HCT116 (cell line): Measurements from ENCODE around the gene COL21A1. TPM values are rescaled to one million over a fixed set of nuclear protein-coding genes. Genes with fewer than 3 reads are reported as not detected.

ENCODE experiments used
- ATAC-seq: fragments of 200-7000 bp; cut with Tn5 transposase; 2 replicates; pipeline ENCODE4 v1.9.1; 2020; ENCODE audit warnings: mild to moderate bottlenecking, moderate library complexity
- BruUV-seq: library from RNA; stranded (reverse); fragments of 400-500 nt; replicated peaks from 2 replicates; lab custom pipeline; 2021; lab: Mats Ljungman, UMichigan
- CTCF ChIA-PET: fragments of 300-600 bp; sonication (Branson Sonifier 250); formaldehyde crosslinking; loops from one replicate; lab custom pipeline; 2021; ENCODE audit warnings: antibody characterized with exemption; lab: Charles Lee
- POLR2A ChIA-PET: fragments of 300-600, 350-600 bp; sonication (Branson Sonifier 250); formaldehyde crosslinking; loops from one replicate; lab custom pipeline; 2021; ENCODE audit warnings: antibody characterized with exemption; lab: Charles Lee
- RAD21 ChIA-PET, 2 experiments: fragments of 300-600 bp; sonication (Branson Sonifier 250); formaldehyde crosslinking; loops; one replicate each; lab custom pipeline; 2023; ENCODE audit warnings: low total read pairs in 2 of 2; ENCODE audit not compliant: uncharacterized antibody in 2 of 2, unreplicated experiment in 2 of 2, low non-redundant PET in 1 of 2; lab: Charles Lee
- DNase-seq: peaks from one replicate; pipeline ENCODE4 v3.0.0-alpha.2; 2010; ENCODE audit warnings: low read depth, low spot score
- H2AFZ ChIP-seq: fragments of 200-600 bp; shearing (Covaris generic), sonication (generic); 2 replicates; pipeline ENCODE4 v1.6.1; 2017; ENCODE audit warnings: low read depth, mixed run types, mixed read lengths, antibody characterized with exemption, low read length; ENCODE audit not compliant: poor library complexity, severe bottlenecking
- H3K27ac ChIP-seq: 2 replicates; pipeline ENCODE4 v1.5.1; 2012; ENCODE audit warnings: low read depth, low read length
- H3K27me3 ChIP-seq: fragments of 200-600 bp; sonication (generic); 2 replicates; pipeline ENCODE4 v1.6.1; 2016; ENCODE audit warnings: mixed run types, low read length, mixed read lengths; ENCODE audit not compliant: insufficient read depth
- H3K36me3 ChIP-seq, 2 experiments: fragments of 200-500 bp in 1 of 2; fragments of 200-600 bp in 1 of 2; sonication (Bioruptor generic) in 1 of 2; sonication (generic) in 1 of 2; 2 replicates each; pipeline versions ENCODE4 v1.5.1 to v1.6.1; 2014 to 2016; ENCODE audit warnings: low read length in 2 of 2, inconsistent platforms in 1 of 2, mixed read lengths in 1 of 2, mixed run types in 1 of 2; ENCODE audit not compliant: insufficient read depth in 2 of 2, control insufficient read depth in 1 of 2
- H3K4me1 ChIP-seq, 2 experiments: fragments of 200-600 bp in 1 of 2; sonication (generic) in 1 of 2; 2 replicates each; pipeline versions ENCODE4 v1.5.1 to v1.6.1; 2012 to 2017; ENCODE audit warnings: low read length in 2 of 2, inconsistent platforms in 1 of 2, mild to moderate bottlenecking in 1 of 2, mixed read lengths in 1 of 2, mixed run types in 1 of 2, moderate library complexity in 1 of 2; ENCODE audit not compliant: insufficient read depth in 2 of 2, control insufficient read depth in 1 of 2
- H3K4me2 ChIP-seq: fragments of 200-600 bp; sonication (generic); 2 replicates; pipeline ENCODE4 v1.6.1; 2017; ENCODE audit warnings: mixed run types, low read length, mixed read lengths
- H3K4me3 ChIP-seq, 2 experiments: fragments of 200-600 bp in 1 of 2; sonication (generic) in 1 of 2; replicated peaks in 1 of 2; 2 replicates each; pipeline ENCODE4 v1.5.1; 2011 to 2016; ENCODE audit warnings: low read length in 2 of 2, control low read depth in 1 of 2, low read depth in 1 of 2, mild to moderate bottlenecking in 1 of 2, mixed read lengths in 1 of 2, mixed run types in 1 of 2
- H3K79me2 ChIP-seq: fragments of 200-600 bp; sonication (generic); 2 replicates; pipeline ENCODE4 v1.6.1; 2017; ENCODE audit warnings: mild to moderate bottlenecking, mixed run types, low read length, moderate library complexity, mixed read lengths; ENCODE audit not compliant: insufficient read depth
- H3K9ac ChIP-seq: fragments of 200-600 bp; sonication (generic); 2 replicates; pipeline ENCODE4 v1.6.1; 2016; ENCODE audit warnings: low read length, mixed read lengths
- H3K9me2 ChIP-seq: fragments of 200-600 bp; sonication (generic), shearing (Covaris generic); 2 replicates; pipeline ENCODE4 v1.6.1; 2017; ENCODE audit warnings: mixed run types, mild to moderate bottlenecking, moderate library complexity; ENCODE audit not compliant: insufficient read depth
- H3K9me3 ChIP-seq, 2 experiments: fragments of 200-500 bp in 1 of 2; fragments of 200-600 bp in 1 of 2; sonication (Bioruptor generic) in 1 of 2; sonication (generic) in 1 of 2; 2 replicates each; pipeline ENCODE4 v1.6.1; 2014 to 2017; ENCODE audit warnings: low read length in 2 of 2, mixed read lengths in 2 of 2, inconsistent platforms in 1 of 2, low read depth in 1 of 2, mild to moderate bottlenecking in 1 of 2, mixed run types in 1 of 2, moderate library complexity in 1 of 2; ENCODE audit not compliant: control insufficient read depth in 1 of 2, insufficient read depth in 1 of 2
- H4K20me1 ChIP-seq: fragments of 200-600 bp; sonication (generic), shearing (Covaris generic); 2 replicates; pipeline ENCODE4 v1.6.1; 2017; ENCODE audit warnings: mixed run types, mild to moderate bottlenecking, moderate library complexity; ENCODE audit not compliant: insufficient read depth
- CBX3 ChIP-seq: IDR thresholded peaks from 2 replicates; pipeline ENCODE4 v1.6.1; 2012; ENCODE audit warnings: low read depth
- EGR1 ChIP-seq: IDR thresholded peaks from 2 replicates; pipeline ENCODE4 v1.6.1; 2012; ENCODE audit warnings: low read depth
- ELF1 ChIP-seq: IDR thresholded peaks from 2 replicates; pipeline ENCODE4 v1.6.1; 2012; ENCODE audit warnings: low read depth, borderline replicate concordance
- EZH2 ChIP-seq: fragments of 200-600 bp; sonication (generic); IDR thresholded peaks from 2 replicates; pipeline ENCODE4 v1.6.1; 2017; ENCODE audit warnings: antibody characterized with exemption, mixed run types
- EZH2phosphoT487 ChIP-seq: fragments of 200-600 bp; IDR thresholded peaks from 2 replicates; pipeline ENCODE4 v1.6.1; 2018; ENCODE audit warnings: antibody characterized with exemption, borderline replicate concordance
- FOSL1 ChIP-seq: IDR thresholded peaks from 2 replicates; pipeline ENCODE4 v1.6.1; 2012; ENCODE audit warnings: low read depth
- JUND ChIP-seq: IDR thresholded peaks from 2 replicates; pipeline ENCODE4 v1.6.1; 2012
- POLR2A ChIP-seq: IDR thresholded peaks from 2 replicates; pipeline ENCODE4 v1.7.0; 2011; ENCODE audit warnings: borderline replicate concordance; ENCODE audit not compliant: insufficient read depth, insufficient read length; ENCODE audit errors: extremely low read depth
- SP1 ChIP-seq: IDR thresholded peaks from 2 replicates; pipeline ENCODE4 v1.6.1; 2012; ENCODE audit warnings: low read depth
- YY1 ChIP-seq: IDR thresholded peaks from 2 replicates; pipeline ENCODE4 v1.6.1; 2011; ENCODE audit warnings: low read length, low read depth, moderate library complexity, mild to moderate bottlenecking; ENCODE audit not compliant: insufficient replicate concordance; ENCODE audit errors: extremely low read depth
- ZFX ChIP-seq: fragments of 450-650 bp; IDR thresholded peaks from 2 replicates; pipeline ENCODE4 v1.6.1; 2017
- ZNF274 ChIP-seq: fragments of 200-500 bp; sonication (Bioruptor generic); IDR thresholded peaks from 2 replicates; pipeline ENCODE4 v1.6.1; 2014; ENCODE audit warnings: mild to moderate bottlenecking, low read depth, low read length, inconsistent platforms
- intact Hi-C: fragments of 100-400 bp; cut with micrococcal nuclease; formaldehyde crosslinking; loops from 2 replicates; pipeline ENCODE4 v1.10.0; 2022
- total RNA-seq: library from RNA; stranded (reverse); gene quantifications from one replicate; pipeline ENCODE4 v1.2.1, GENCODE V29; 2021; ENCODE audit not compliant: unreplicated experiment
- TF ChIP-seq, protein P1 (sequence below): IDR thresholded peaks from 2 replicates; pipeline ENCODE4 v1.6.1; 2012; ENCODE audit warnings: low read depth
- TF ChIP-seq, protein P2 (sequence below), 3 experiments: fragments of 200-600 bp in 1 of 3; sonication (generic) in 1 of 3; IDR thresholded peaks in 2 of 3; conservative IDR thresholded peaks in 1 of 3; 2 replicates each; pipeline ENCODE4 v1.5.1; 2012 to 2017; ENCODE audit warnings: low read depth in 2 of 3, low read length in 2 of 3, antibody characterized with exemption in 1 of 3, borderline replicate concordance in 1 of 3, control low read depth in 1 of 3, mild to moderate bottlenecking in 1 of 3, mixed read lengths in 1 of 3, mixed run types in 1 of 3, moderate library complexity in 1 of 3; ENCODE audit not compliant: insufficient read depth in 1 of 3
- TF ChIP-seq, protein P3 (sequence below): IDR thresholded peaks from 2 replicates; pipeline ENCODE4 v1.6.1; 2011; ENCODE audit warnings: mild to moderate bottlenecking, low read length, moderate library complexity; ENCODE audit not compliant: insufficient replicate concordance; ENCODE audit errors: extremely low read depth

Gene COL21A1
- total RNA-seq, 1 experiment from 2014 or later = not detected

DNA sequence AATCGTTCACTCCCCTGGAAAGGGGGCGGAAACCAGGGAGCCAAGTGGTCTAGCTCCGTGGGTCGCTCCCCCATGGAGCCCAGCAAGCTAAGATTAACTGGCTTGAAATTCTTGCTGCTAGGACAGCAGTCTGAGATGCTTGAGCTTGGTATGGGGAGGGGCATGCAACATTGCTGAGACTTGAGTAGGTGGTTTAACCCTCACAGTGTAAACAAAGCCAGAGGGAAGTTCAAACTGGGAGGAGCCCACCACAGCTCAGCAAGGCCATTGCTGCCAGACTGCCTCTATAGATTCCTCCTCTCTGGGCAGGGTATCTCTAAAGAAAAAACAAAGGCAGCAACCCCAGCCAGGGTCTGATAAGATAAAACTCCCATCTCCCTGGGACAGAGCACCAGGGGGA, 43.2 kb downstream of the COL21A1 start:
- ChIA-PET CTCF (no interaction called here), RAD21 (no interaction called here)
- H3K9me3 ChIP-seq = no peaks in the 10 kb centered on the region
- H3K27ac ChIP-seq = no peak overlapping the region
- H4K20me1 ChIP-seq = no peaks in the 10 kb centered on the region
- DNase-seq = no peak
- TF ChIP-seq, protein P1, sequence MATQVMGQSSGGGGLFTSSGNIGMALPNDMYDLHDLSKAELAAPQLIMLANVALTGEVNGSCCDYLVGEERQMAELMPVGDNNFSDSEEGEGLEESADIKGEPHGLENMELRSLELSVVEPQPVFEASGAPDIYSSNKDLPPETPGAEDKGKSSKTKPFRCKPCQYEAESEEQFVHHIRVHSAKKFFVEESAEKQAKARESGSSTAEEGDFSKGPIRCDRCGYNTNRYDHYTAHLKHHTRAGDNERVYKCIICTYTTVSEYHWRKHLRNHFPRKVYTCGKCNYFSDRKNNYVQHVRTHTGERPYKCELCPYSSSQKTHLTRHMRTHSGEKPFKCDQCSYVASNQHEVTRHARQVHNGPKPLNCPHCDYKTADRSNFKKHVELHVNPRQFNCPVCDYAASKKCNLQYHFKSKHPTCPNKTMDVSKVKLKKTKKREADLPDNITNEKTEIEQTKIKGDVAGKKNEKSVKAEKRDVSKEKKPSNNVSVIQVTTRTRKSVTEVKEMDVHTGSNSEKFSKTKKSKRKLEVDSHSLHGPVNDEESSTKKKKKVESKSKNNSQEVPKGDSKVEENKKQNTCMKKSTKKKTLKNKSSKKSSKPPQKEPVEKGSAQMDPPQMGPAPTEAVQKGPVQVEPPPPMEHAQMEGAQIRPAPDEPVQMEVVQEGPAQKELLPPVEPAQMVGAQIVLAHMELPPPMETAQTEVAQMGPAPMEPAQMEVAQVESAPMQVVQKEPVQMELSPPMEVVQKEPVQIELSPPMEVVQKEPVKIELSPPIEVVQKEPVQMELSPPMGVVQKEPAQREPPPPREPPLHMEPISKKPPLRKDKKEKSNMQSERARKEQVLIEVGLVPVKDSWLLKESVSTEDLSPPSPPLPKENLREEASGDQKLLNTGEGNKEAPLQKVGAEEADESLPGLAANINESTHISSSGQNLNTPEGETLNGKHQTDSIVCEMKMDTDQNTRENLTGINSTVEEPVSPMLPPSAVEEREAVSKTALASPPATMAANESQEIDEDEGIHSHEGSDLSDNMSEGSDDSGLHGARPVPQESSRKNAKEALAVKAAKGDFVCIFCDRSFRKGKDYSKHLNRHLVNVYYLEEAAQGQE = no peak
- TF ChIP-seq EGR1 = no peak
- TF ChIP-seq ELF1 = no peak
- TF ChIP-seq FOSL1 = no peak
- no peak for TF ChIP-seq ZNF274
- TF ChIP-seq SP1 = no peak
- TF ChIP-seq, all 23 proteins: peak for 0
- POLR2A ChIA-PET = no interaction called here
- Histone ChIP-seq H3K4me2 (no peak overlapping the region), H3K36me3 (no peaks in the 10 kb centered on the region), H3K79me2 (no peaks in the 10 kb centered on the region), H3K4me3 (no peak overlapping the region), H2AFZ (no peak overlapping the region), H3K4me1 (no peaks in the 10 kb centered on the region; a peak in 1 of 4 replicates), H3K9ac (no peak overlapping the region), H3K9me2 (no peaks in the 10 kb centered on the region), H3K27me3 (no peaks in the 10 kb centered on the region)
- BruUV-seq = no TSS peak
- no peak for ATAC-seq
- intact Hi-C loops = no loop called here

DNA sequence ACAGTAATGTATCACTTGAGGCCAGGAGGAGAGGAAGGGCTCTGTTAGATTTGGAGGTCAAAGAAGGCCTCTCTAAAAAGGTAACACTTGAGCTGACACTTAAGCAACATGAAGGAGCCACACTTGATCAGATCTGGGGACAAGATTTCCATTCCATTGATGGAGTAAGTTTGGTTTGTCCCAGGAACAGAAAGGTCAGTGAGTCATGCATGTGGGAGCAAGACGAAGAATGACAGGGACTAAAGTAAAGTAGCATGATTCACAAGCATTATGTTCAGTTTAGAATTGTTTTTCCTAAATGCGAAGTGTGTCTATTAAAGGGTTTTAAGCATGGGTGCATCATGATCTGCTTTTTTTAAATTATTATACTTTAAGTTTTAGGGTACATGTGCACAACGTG, 47.4 kb downstream of the COL21A1 start:
- Histone ChIP-seq H3K9ac (no peak overlapping the region), H2AFZ (no peak overlapping the region), H3K36me3 (no peaks in the 10 kb centered on the region), H3K79me2 (no peaks in the 10 kb centered on the region), H3K27me3 (no peaks in the 10 kb centered on the region), H3K4me1 (no peaks in the 10 kb centered on the region; a peak in 1 of 4 replicates), H4K20me1 (no peaks in the 10 kb centered on the region), H3K9me2 (no peaks in the 10 kb centered on the region), H3K27ac (no peak overlapping the region), H3K4me2 (no peak overlapping the region), H3K4me3 (no peak overlapping the region), H3K9me3 (no peaks in the 10 kb centered on the region)
- ChIA-PET RAD21 (no interaction called here), CTCF (no interaction called here), POLR2A (no interaction called here)
- BruUV-seq = no TSS peak
- DNase-seq (no peak), ATAC-seq (no peak)
- intact Hi-C loops = no loop called here
- no peak for TF ChIP-seq POLR2A
- TF ChIP-seq, protein P2, sequence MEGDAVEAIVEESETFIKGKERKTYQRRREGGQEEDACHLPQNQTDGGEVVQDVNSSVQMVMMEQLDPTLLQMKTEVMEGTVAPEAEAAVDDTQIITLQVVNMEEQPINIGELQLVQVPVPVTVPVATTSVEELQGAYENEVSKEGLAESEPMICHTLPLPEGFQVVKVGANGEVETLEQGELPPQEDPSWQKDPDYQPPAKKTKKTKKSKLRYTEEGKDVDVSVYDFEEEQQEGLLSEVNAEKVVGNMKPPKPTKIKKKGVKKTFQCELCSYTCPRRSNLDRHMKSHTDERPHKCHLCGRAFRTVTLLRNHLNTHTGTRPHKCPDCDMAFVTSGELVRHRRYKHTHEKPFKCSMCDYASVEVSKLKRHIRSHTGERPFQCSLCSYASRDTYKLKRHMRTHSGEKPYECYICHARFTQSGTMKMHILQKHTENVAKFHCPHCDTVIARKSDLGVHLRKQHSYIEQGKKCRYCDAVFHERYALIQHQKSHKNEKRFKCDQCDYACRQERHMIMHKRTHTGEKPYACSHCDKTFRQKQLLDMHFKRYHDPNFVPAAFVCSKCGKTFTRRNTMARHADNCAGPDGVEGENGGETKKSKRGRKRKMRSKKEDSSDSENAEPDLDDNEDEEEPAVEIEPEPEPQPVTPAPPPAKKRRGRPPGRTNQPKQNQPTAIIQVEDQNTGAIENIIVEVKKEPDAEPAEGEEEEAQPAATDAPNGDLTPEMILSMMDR (IDR thresholded peaks at IDR 0.05 in 2 of 3, conservative IDR thresholded peaks at IDR 0.05 in 1 of 3; ENCODE audit: borderline replicate concordance in 1 of 3, insufficient read depth in 1 of 3, low read depth in 2 of 3, low read length in 2 of 3) = no peak
- TF ChIP-seq, protein P3, sequence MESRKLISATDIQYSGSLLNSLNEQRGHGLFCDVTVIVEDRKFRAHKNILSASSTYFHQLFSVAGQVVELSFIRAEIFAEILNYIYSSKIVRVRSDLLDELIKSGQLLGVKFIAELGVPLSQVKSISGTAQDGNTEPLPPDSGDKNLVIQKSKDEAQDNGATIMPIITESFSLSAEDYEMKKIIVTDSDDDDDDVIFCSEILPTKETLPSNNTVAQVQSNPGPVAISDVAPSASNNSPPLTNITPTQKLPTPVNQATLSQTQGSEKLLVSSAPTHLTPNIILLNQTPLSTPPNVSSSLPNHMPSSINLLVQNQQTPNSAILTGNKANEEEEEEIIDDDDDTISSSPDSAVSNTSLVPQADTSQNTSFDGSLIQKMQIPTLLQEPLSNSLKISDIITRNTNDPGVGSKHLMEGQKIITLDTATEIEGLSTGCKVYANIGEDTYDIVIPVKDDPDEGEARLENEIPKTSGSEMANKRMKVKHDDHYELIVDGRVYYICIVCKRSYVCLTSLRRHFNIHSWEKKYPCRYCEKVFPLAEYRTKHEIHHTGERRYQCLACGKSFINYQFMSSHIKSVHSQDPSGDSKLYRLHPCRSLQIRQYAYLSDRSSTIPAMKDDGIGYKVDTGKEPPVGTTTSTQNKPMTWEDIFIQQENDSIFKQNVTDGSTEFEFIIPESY = no peak
- TF ChIP-seq EZH2 = no peak
- no peak for TF ChIP-seq SP1
- no peak for TF ChIP-seq EZH2phosphoT487
- no peak for TF ChIP-seq YY1
- no peak for TF ChIP-seq ZFX
- no peak for TF ChIP-seq JUND
- no peak for TF ChIP-seq CBX3
